CD14-positive monocyte (primary cell): ENCODE results near the gene ABCB9. TPM values are rescaled to one million over a fixed set of nuclear protein-coding genes. Genes with fewer than 3 reads are reported as not detected.

Experiments
- DNase-seq, 3 donors: peaks; one replicate each; pipeline ENCODE4 v3.0.0-alpha.2; 2011 to 2022
- H2AFZ ChIP-seq: 2 replicates; pipeline ENCODE4 v1.6.0; 2012; ENCODE audit warnings: mild to moderate bottlenecking, low read depth, low read length, inconsistent platforms; ENCODE audit not compliant: insufficient read depth, poor library complexity, severe bottlenecking
- H3K27ac ChIP-seq, 2 donors: 1 replicate in 1 of 2; 2 replicates in 1 of 2; pipeline ENCODE4 v1.5.1; 2012 to 2013; ENCODE audit warnings: low read length in 2 of 2, control low read depth in 1 of 2, inconsistent platforms in 1 of 2, low read depth in 1 of 2, mild to moderate bottlenecking in 1 of 2
- H3K27me3 ChIP-seq, 2 donors: one replicate each; pipeline versions ENCODE4 v1.6.0 to v1.6.1; 2011 to 2013; ENCODE audit warnings: low read length in 2 of 2; ENCODE audit not compliant: control insufficient read depth in 2 of 2, insufficient read depth in 2 of 2
- H3K36me3 ChIP-seq, 2 donors: replicated peaks in 1 of 2; 1 replicate in 1 of 2; 2 replicates in 1 of 2; pipeline versions ENCODE4 v1.5.1 to v1.6.1; 2012 to 2013; ENCODE audit warnings: low read length in 2 of 2, control low read depth in 1 of 2, inconsistent platforms in 1 of 2, mild to moderate bottlenecking in 1 of 2; ENCODE audit not compliant: insufficient read depth in 2 of 2, control insufficient read depth in 1 of 2
- H3K4me1 ChIP-seq, 2 donors: 1 replicate in 1 of 2; 2 replicates in 1 of 2; pipeline versions ENCODE4 v1.5.1 to v1.6.1; 2012 to 2013; ENCODE audit warnings: low read length in 2 of 2, control low read depth in 1 of 2, inconsistent platforms in 1 of 2, mild to moderate bottlenecking in 1 of 2, moderate library complexity in 1 of 2; ENCODE audit not compliant: insufficient read depth in 2 of 2, control insufficient read depth in 1 of 2
- H3K4me2 ChIP-seq: replicated peaks from 2 replicates; pipeline ENCODE3; 2012; ENCODE audit warnings: low read length, moderate library complexity, mild to moderate bottlenecking; ENCODE audit not compliant: poor library complexity, severe bottlenecking; ENCODE audit errors: extremely low read depth
- H3K4me3 ChIP-seq, 3 experiments: fragments of 200-600 bp in 1 of 3; sonication (generic) in 1 of 3; replicated peaks in 1 of 3; 1 replicate in 2 of 3; 2 replicates in 1 of 3; pipeline ENCODE4 v1.5.1; 2011 to 2013; ENCODE audit warnings: low read length in 3 of 3, mild to moderate bottlenecking in 3 of 3, control low read depth in 2 of 3, low read depth in 2 of 3, inconsistent platforms in 1 of 3, moderate library complexity in 1 of 3
- H3K79me2 ChIP-seq: 2 replicates; pipeline ENCODE4 v1.6.0; 2012; ENCODE audit warnings: mild to moderate bottlenecking, control low read depth, inconsistent platforms, low read length, moderate library complexity; ENCODE audit not compliant: insufficient read depth
- H3K9ac ChIP-seq: 2 replicates; pipeline ENCODE4 v1.6.0; 2017; ENCODE audit warnings: low read length, mild to moderate bottlenecking; ENCODE audit not compliant: insufficient read depth, poor library complexity, severe bottlenecking
- H3K9me3 ChIP-seq, 2 donors: replicated peaks in 1 of 2; 1 replicate in 1 of 2; 2 replicates in 1 of 2; pipeline versions ENCODE4 v1.5.1 to v1.6.1; 2012 to 2013; ENCODE audit warnings: low read length in 2 of 2, control low read depth in 1 of 2; ENCODE audit not compliant: control insufficient read depth in 1 of 2, insufficient read depth in 1 of 2
- H4K20me1 ChIP-seq: 2 replicates; pipeline ENCODE4 v1.6.0; 2012; ENCODE audit warnings: mild to moderate bottlenecking, low read length, control low read depth, moderate library complexity; ENCODE audit not compliant: insufficient read depth
- H3K27ac Mint-ChIP-seq, 7 donors: one replicate each; pipeline ENCODE4 v1.8.0; 2020; ENCODE audit warnings: mild to moderate bottlenecking in 7 of 7, mixed read lengths in 7 of 7, moderate library complexity in 6 of 7, inconsistent platforms in 2 of 7
- H3K27me3 Mint-ChIP-seq, 3 donors: one replicate each; pipeline ENCODE4 v1.8.0; 2021 to 2022; ENCODE audit warnings: low read depth in 3 of 3, mild to moderate bottlenecking in 3 of 3, mixed read lengths in 3 of 3, moderate library complexity in 3 of 3, inconsistent platforms in 1 of 3
- H3K36me3 Mint-ChIP-seq, 2 donors: one replicate each; pipeline ENCODE4 v1.8.0; 2020; ENCODE audit warnings: mixed read lengths in 2 of 2, inconsistent platforms in 1 of 2, mild to moderate bottlenecking in 1 of 2
- H3K4me1 Mint-ChIP-seq: one replicate; pipeline ENCODE4 v1.8.0; 2020; ENCODE audit warnings: mild to moderate bottlenecking, mixed read lengths
- H3K4me3 Mint-ChIP-seq, 2 donors: one replicate each; pipeline ENCODE4 v1.8.0; 2020; ENCODE audit warnings: mild to moderate bottlenecking in 2 of 2, mixed read lengths in 2 of 2, moderate library complexity in 1 of 2
- H3K9me3 Mint-ChIP-seq, 7 donors: one replicate each; pipeline ENCODE4 v1.8.0; 2020 to 2022; ENCODE audit warnings: mixed read lengths in 7 of 7, mild to moderate bottlenecking in 6 of 7, moderate library complexity in 6 of 7, inconsistent platforms in 2 of 7
- WGBS: methylation state at CpG from one replicate; pipeline ENCODE4 v1.1.5; 2013; ENCODE audit warnings: missing lambda C conversion rate; ENCODE audit not compliant: insufficient coverage; 5-methylcytosine and 5-hydroxymethylcytosine counted together
- intact Hi-C, 2 donors: fragments of 100-400 bp; cut with micrococcal nuclease; formaldehyde crosslinking; loops; one replicate each; pipeline versions ENCODE4 v1.15.0 to v1.15.1; 2023
- polyA plus RNA-seq, 3 donors: library from polyadenylated mRNA; depleted of rRNA in 1 of 3; unstranded in 2 of 3; stranded (reverse) in 1 of 3; fragments of 300-500 nt in 2 of 3; fragments of >200 nt in 1 of 3; fragmentation: Illumina TruSeq in 2 of 3; gene quantifications; 1 replicate in 2 of 3; 2 replicates in 1 of 3; pipeline ENCODE4 v1.2.3, GENCODE V29; 2012 to 2021
- TF ChIP-seq, protein P1 (sequence below): fragments of 200-600 bp; IDR thresholded peaks from one replicate; pipeline ENCODE4 v1.8.0; 2022; ENCODE audit warnings: antibody characterized with exemption, mild to moderate bottlenecking

Gene ABCB9
- polyA plus RNA-seq, 3 donors = 0.14 to 1.2 (median 0.22) TPM

DNA sequence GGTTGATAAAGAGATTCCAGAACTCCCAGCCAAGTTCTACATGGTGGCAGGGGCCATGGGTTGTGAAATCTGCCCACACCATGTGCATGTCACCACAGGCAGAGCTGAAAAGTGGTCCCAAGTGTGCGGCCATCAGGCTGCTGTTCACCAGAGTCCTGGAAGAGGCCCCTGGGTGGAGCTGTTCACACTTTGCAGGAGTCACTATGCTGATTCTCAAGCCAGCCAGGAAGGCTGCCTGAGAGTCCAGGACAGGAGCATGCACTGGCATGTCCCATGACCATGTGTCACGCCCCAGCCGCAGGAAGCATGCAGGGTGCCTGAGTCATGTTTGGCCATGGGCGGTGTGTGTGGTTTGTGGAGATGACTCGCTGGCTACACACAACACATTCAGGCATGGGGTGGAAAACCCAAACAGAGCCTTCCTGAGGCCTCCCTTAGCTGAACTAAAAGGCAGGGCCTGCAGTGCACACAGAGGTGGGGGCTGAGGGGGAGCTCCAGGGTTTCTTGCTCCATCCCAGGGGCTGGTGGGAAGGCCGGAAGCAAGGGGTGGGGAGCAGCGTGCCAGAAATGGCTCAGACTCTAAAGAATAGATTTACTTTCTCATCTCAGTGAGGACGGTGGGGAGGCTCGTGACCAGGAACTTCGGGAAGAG, 19.4 kb downstream of the ABCB9 start:
- Histone ChIP-seq H4K20me1 (no peaks in the 10 kb centered on the region), H3K36me3 (no peaks in the 10 kb centered on the region), H3K9me3 (no peaks in the 10 kb centered on the region), H3K27ac (peak overlapping the region; percentile 91), H3K27me3 (no peaks in the 10 kb centered on the region), H2AFZ (peak overlapping the region; percentile 59), H3K4me3 (peak overlapping the region in 1 of 3 experiments; percentile 53), H3K9ac (peak overlapping the region; percentile 67), H3K79me2 (no peaks in the 10 kb centered on the region), H3K4me1 (peaks cover 33 to 35% of the 10 kb centered on the region in 2 donors), H3K4me2 (peak overlapping the region; percentile 67)
- WGBS = 6% methylated on average over 3 of the region's 10 CpGs
- Mint-ChIP-seq H3K36me3 (peaks cover 0 to 4% of the 10 kb centered on the region in 2 donors), H3K27ac (peak overlapping the region; percentile 98 to 100 (median 99)), H3K4me3 (peak overlapping the region; percentile 69 to 88), H3K4me1 (peaks cover 44% of the 10 kb centered on the region), H3K27me3 (peaks cover 3 to 5% (median 3%) of the 10 kb centered on the region in 3 donors), H3K9me3 (peaks cover 0 to 2% (median 0%) of the 10 kb centered on the region in 7 donors)
- peak; percentile 98 to 100 (median 99) for DNase-seq
- intact Hi-C loops = loop anchor here (2.0 to 5.0 kb wide), 3 partner anchors 48 to 58 kb away; no protein-coding TSS in a partner anchor
- TF ChIP-seq, protein P1, sequence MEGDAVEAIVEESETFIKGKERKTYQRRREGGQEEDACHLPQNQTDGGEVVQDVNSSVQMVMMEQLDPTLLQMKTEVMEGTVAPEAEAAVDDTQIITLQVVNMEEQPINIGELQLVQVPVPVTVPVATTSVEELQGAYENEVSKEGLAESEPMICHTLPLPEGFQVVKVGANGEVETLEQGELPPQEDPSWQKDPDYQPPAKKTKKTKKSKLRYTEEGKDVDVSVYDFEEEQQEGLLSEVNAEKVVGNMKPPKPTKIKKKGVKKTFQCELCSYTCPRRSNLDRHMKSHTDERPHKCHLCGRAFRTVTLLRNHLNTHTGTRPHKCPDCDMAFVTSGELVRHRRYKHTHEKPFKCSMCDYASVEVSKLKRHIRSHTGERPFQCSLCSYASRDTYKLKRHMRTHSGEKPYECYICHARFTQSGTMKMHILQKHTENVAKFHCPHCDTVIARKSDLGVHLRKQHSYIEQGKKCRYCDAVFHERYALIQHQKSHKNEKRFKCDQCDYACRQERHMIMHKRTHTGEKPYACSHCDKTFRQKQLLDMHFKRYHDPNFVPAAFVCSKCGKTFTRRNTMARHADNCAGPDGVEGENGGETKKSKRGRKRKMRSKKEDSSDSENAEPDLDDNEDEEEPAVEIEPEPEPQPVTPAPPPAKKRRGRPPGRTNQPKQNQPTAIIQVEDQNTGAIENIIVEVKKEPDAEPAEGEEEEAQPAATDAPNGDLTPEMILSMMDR = peak; percentile 52

DNA sequence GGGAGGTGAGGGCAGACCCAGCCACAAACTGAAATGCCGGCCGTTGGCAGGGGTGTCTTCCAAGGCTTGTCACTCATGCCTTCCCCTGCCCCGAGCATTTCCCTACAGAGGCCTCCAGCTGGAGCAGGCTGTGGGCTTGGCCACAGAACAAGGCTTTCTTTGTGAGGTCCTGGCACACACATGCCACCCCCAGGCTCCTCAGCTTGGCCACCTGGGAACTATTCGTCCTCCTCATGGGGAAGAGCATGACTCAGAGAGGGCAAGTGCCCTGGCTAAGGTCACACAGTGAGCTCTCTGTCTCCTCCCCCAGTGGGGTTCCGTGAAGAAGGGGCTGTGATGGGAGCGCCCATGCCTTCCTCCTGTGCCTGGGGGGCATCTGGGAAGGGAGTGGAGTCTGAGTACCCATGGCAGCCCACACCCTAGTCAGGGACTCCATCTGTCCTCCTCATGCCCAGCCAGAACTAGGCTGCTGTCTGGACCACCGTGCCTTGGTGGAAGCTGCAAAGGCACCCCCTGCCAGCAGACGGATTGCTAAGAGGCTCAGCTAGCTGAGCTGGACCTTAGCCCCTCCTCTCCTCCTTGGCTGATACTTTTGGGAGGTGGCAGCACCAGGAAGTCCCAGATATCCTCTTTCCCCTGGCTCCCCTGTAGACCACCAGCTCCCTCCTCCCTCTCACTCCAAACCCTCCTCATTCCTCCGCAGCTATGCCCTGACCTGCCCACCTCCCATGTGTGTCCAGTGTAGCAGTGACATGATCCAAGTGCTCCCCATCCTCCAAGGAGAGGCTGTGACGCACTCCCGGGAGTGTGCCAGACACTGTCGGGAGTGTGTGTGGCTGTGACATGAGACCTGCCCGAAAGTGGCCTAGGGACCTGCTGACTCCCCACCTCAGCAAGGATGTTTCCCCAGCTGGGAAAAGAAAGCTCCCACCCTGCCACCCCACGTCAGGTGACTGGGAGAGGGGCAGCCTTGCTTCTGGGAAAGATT, 21.4 kb downstream of the ABCB9 start:
- Histone ChIP-seq H3K36me3 (no peaks in the 10 kb centered on the region), H3K9me3 (no peaks in the 10 kb centered on the region), H4K20me1 (no peaks in the 10 kb centered on the region), H3K79me2 (no peaks in the 10 kb centered on the region), H3K27ac (no peak overlapping the region), H2AFZ (no peak overlapping the region), H3K27me3 (no peaks in the 10 kb centered on the region), H3K4me3 (no peak overlapping the region), H3K4me2 (no peak overlapping the region), H3K4me1 (peaks cover 33 to 35% of the 10 kb centered on the region in 2 donors), H3K9ac (no peak overlapping the region)
- peak in 1 of 3 donors; percentile 33 for DNase-seq
- H3K27ac Mint-ChIP-seq = peak overlapping the region in 4 of 7 donors; percentile 54 to 80 (median 64)
- H3K4me1 Mint-ChIP-seq = peaks cover 38% of the 10 kb centered on the region
- peaks cover 0 to 4% of the 10 kb centered on the region in 2 donors for H3K36me3 Mint-ChIP-seq
- TF ChIP-seq, protein P1 = no peak
- H3K27me3 Mint-ChIP-seq = peaks cover 3 to 5% (median 3%) of the 10 kb centered on the region in 3 donors
- WGBS = 92% methylated on average over 6 of the region's 14 CpGs
- H3K9me3 Mint-ChIP-seq = peaks cover 0 to 2% (median 0%) of the 10 kb centered on the region in 7 donors
- no peak overlapping the region for H3K4me3 Mint-ChIP-seq
- intact Hi-C loops = loop anchor here in 1 of 2 donors (5.0 kb wide), 1 partner anchor 53 kb away; no protein-coding TSS in a partner anchor
